ENCODE results near the gene GLE1. TPM values are rescaled to one million over a fixed set of nuclear protein-coding genes. Genes with fewer than 3 reads are reported as not detected.

The GLE1 gene
- total and polyA plus RNA-seq, 12 donors, result 10.5 to 24.5 (median 19.4) TPM

DNA sequence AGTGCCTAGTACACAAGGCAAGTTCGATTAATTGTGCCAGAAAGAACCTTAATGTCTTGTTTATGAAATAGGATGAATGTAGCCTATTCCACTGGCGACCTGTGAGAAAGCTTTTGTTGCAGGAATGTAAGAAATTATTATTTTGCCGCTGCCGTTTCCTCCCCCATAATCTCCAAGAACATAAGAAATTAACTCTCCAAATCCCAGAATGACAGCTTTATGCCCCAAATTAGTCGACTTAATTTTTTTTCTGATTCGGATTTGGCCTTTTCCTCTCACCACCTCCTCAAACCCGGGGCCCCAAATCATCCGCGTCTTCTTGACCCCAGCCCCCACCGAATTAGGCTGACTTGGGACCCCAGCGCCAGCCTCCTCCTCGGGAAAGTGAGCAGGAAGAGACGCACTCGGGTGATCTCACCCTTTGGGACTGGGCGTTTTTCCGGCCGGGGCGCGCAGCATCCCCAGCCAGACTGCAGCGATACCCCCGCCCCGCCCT, 47.2 kb downstream of the GLE1 start:
- peaks cover 0 to 3% (median 0%) of the 10 kb centered on the region in 9 donors for H3K36me3 ChIP-seq
- TF ChIP-seq, protein P1, sequence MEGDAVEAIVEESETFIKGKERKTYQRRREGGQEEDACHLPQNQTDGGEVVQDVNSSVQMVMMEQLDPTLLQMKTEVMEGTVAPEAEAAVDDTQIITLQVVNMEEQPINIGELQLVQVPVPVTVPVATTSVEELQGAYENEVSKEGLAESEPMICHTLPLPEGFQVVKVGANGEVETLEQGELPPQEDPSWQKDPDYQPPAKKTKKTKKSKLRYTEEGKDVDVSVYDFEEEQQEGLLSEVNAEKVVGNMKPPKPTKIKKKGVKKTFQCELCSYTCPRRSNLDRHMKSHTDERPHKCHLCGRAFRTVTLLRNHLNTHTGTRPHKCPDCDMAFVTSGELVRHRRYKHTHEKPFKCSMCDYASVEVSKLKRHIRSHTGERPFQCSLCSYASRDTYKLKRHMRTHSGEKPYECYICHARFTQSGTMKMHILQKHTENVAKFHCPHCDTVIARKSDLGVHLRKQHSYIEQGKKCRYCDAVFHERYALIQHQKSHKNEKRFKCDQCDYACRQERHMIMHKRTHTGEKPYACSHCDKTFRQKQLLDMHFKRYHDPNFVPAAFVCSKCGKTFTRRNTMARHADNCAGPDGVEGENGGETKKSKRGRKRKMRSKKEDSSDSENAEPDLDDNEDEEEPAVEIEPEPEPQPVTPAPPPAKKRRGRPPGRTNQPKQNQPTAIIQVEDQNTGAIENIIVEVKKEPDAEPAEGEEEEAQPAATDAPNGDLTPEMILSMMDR (IDR thresholded peaks at IDR 0.05), result no peak
- H3K9me3 ChIP-seq, result no peaks in the 10 kb centered on the region
- DNase-seq (no peak), ATAC-seq (peak in 5 of 8 donors; percentile 82 to 90 (median 87))
- peak overlapping the region; percentile 9 to 100 (median 97) for H3K4me3 ChIP-seq
- H3K27me3 ChIP-seq, result no peaks in the 10 kb centered on the region
- H3K4me1 ChIP-seq, result peaks cover 11 to 67% (median 55%) of the 10 kb centered on the region in 9 donors
- intact Hi-C loops (cut with DNase I), result loop anchor here in 5 of 10 donors (2.0 to 10.0 kb wide), 6 partner anchors 47 to 187 kb away; partner anchors contain the start of genes GLE1 (in 3 of the 5) and ODF2 (in 3 of the 5)
- 5 to 7% methylated on average over 22 of the region's 22 CpGs for WGBS, 2 donors
- peak overlapping the region; percentile 94 to 100 (median 99) for H3K27ac ChIP-seq

- no peaks in the 10 kb centered on the region for H3K27me3 ChIP-seq
- WGBS, 2 donors, result 0% methylated on average over 77 to 81 of the region's 81 CpGs
- no peaks in the 10 kb centered on the region for H3K9me3 ChIP-seq
- TF ChIP-seq, protein P1 (IDR thresholded peaks at IDR 0.05), result peak in 3 of 9 donors; percentile 7 to 10 (median 8)
- H3K4me1 ChIP-seq, result peaks cover 11 to 72% (median 60%) of the 10 kb centered on the region in 9 donors
- H3K36me3 ChIP-seq, result peaks cover 0 to 5% (median 0%) of the 10 kb centered on the region in 9 donors
- DNase-seq, result peak; percentile 92 to 94
- intact Hi-C loops (cut with DNase I), result loop anchor here in 5 of 10 donors (2.0 to 10.0 kb wide), 6 partner anchors 47 to 187 kb away; partner anchors contain the start of genes GLE1 (in 3 of the 5) and ODF2 (in 3 of the 5)
- H3K4me3 ChIP-seq, result peak within 1 kb of the TSS; percentile 88 to 100 (median 97)
- peak; percentile 85 to 94 (median 91) for ATAC-seq
- peak within 1 kb of the TSS; percentile 94 to 100 (median 99) for H3K27ac ChIP-seq
Measured at GRCh38 chr9:128552153-128552743, 47.7 kb downstream of the GLE1 start, which contains the start of gene SPTAN1. Gene SPTAN1 (plus strand): TSS chr9:128552587. CDS start chr9:128566741, 14,154 bp downstream.

DNA sequence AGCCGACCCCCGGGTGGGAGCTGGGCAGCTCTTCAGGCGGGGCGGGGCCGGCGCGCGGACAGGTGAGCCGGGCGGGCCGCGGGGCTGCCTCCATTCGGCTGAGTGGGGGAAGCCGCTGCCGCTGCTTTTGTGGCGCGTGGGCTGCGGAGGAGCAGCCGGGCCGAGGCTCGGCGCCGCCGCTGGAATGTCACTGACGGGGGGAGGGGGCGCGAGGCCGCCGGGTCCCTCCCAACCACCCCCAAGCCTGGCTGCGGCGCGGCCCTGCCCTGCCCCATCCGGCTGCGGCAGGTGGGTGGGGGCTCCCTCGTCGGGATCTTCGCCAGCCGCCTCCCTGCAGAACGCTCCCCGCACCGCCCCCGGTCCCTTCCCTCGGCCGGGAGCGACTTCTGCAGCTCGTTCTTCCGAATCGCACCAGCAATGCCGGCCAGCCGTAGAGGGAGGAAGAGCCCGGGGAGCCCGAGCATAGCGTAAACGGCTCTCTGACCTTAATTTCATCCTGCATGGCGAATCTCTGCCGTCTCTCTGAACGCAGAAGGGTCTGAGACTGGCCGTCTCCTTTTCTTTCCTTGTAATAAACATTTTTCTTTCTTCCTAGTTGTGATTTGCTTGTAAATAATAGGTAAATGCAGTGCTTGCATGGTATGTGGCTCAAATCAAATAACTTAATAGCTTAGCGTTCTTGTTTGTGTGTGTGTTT, 48.4 kb downstream of the GLE1 start:
- TF ChIP-seq, protein P1 (IDR thresholded peaks at IDR 0.05), result no peak
- intact Hi-C loops (cut with DNase I), result loop anchor here in 5 of 10 donors (2.0 to 10.0 kb wide), 6 partner anchors 48 to 188 kb away; partner anchors contain the start of genes GLE1 (in 3 of the 5) and ODF2 (in 3 of the 5)
- Histone ChIP-seq H3K4me1 (peaks cover 11 to 76% (median 66%) of the 10 kb centered on the region in 9 donors), H3K4me3 (peak overlapping the region; percentile 88 to 100 (median 97)), H3K27me3 (no peaks in the 10 kb centered on the region), H3K27ac (peak overlapping the region; percentile 94 to 100 (median 99)), H3K9me3 (no peaks in the 10 kb centered on the region), H3K36me3 (peaks cover 0 to 5% (median 0%) of the 10 kb centered on the region in 9 donors)
- ATAC-seq (peak; percentile 8 to 45 (median 26)), DNase-seq (peak; percentile 57 to 70)
- WGBS, 2 donors, result 0 to 1% methylated on average over 56 to 59 of the region's 59 CpGs

DNA sequence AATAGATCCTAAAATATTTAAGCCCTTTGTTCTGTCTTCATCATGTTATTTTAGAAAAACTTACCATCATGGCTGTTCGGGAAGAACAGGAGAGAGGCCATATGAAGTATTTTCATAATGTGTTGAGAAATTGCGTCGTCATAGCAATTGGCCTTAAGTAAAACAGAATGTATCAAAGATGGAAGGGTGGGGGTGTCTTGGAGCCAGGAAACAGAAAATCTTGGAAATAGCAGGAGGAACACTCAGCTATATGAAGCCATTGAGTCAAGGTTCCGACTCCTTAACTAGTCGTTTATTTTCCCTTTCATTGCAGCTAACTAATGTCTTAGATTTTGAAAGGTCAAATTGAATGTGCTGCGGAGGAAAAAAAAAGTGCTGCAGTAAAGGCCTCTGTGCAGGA, 49.2 kb downstream of the GLE1 start:
- TF ChIP-seq, protein P1 (IDR thresholded peaks at IDR 0.05), result no peak
- Histone ChIP-seq H3K27me3 (no peaks in the 10 kb centered on the region), H3K27ac (peak overlapping the region; percentile 94 to 100 (median 99)), H3K4me3 (peak overlapping the region; percentile 16 to 100 (median 97)), H3K4me1 (peaks cover 11 to 85% (median 74%) of the 10 kb centered on the region in 9 donors), H3K36me3 (peaks cover 0 to 5% (median 0%) of the 10 kb centered on the region in 9 donors), H3K9me3 (no peaks in the 10 kb centered on the region)
- 11 to 13% methylated on average over 6 of the region's 6 CpGs for WGBS, 2 donors
- intact Hi-C loops (cut with DNase I), result loop anchor here in 5 of 10 donors (2.0 to 10.0 kb wide), 6 partner anchors 49 to 189 kb away; partner anchors contain the start of genes GLE1 (in 3 of the 5) and ODF2 (in 3 of the 5)
- ATAC-seq, result no peak
- DNase-seq, result no peak

Data from heart right ventricle (tissue), 16 donors.